DND-41 (cell line): Measurements from ENCODE around the gene CCDC40.

ENCODE experiments used
- ATAC-seq: fragments of 200-7000 bp; cut with Tn5 transposase; 3 replicates; pipeline ENCODE4 v1.9.1; 2021; ENCODE audit warnings: low read depth; ENCODE audit not compliant: insufficient read depth
- DNase-seq: peaks from one replicate; pipeline ENCODE4 v3.0.0-alpha.2; 2020
- H2AFZ ChIP-seq: 2 replicates; pipeline ENCODE4 v1.6.0; 2012; ENCODE audit warnings: low read depth, low read length
- H3K27ac ChIP-seq: 2 replicates; pipeline ENCODE4 v1.5.1; 2012; ENCODE audit warnings: low read length, inconsistent platforms
- H3K27me3 ChIP-seq: fragments of 200-600 bp; sonication (generic); 2 replicates; pipeline ENCODE4 v1.6.0; 2012; ENCODE audit warnings: low read length, mild to moderate bottlenecking, inconsistent platforms; ENCODE audit not compliant: insufficient read depth, poor library complexity
- H3K36me3 ChIP-seq: 2 replicates; pipeline ENCODE4 v1.5.1; 2012; ENCODE audit warnings: low read length, inconsistent platforms; ENCODE audit not compliant: insufficient read depth
- H3K4me1 ChIP-seq: 2 replicates; pipeline ENCODE4 v1.5.1; 2012; ENCODE audit warnings: mild to moderate bottlenecking, low read length; ENCODE audit not compliant: insufficient read depth
- H3K4me2 ChIP-seq: 2 replicates; pipeline ENCODE4 v1.6.0; 2012; ENCODE audit warnings: mild to moderate bottlenecking, moderate library complexity, low read length, inconsistent platforms; ENCODE audit not compliant: insufficient read depth
- H3K4me3 ChIP-seq, 2 experiments: fragments of 200-600 bp in 1 of 2; shearing (Covaris generic) in 1 of 2; 2 replicates each; pipeline ENCODE4 v1.5.1; 2012 to 2016; ENCODE audit warnings: inconsistent platforms in 2 of 2, low read length in 2 of 2, mild to moderate bottlenecking in 2 of 2, low read depth in 1 of 2, moderate library complexity in 1 of 2
- H3K79me2 ChIP-seq: 2 replicates; pipeline ENCODE4 v1.6.0; 2012; ENCODE audit warnings: low read length, inconsistent platforms; ENCODE audit not compliant: insufficient read depth
- H3K9ac ChIP-seq: 2 replicates; pipeline ENCODE4 v1.6.0; 2012; ENCODE audit warnings: low read depth, mild to moderate bottlenecking, inconsistent platforms, low read length, moderate library complexity
- H3K9me3 ChIP-seq: 2 replicates; pipeline ENCODE4 v1.5.1; 2012; ENCODE audit warnings: low read length, moderate library complexity, mild to moderate bottlenecking, inconsistent platforms; ENCODE audit not compliant: insufficient read depth, severe bottlenecking
- H4K20me1 ChIP-seq: 2 replicates; pipeline ENCODE4 v1.6.0; 2012; ENCODE audit warnings: low read length; ENCODE audit not compliant: insufficient read depth
- EZH2 ChIP-seq: IDR thresholded peaks from 3 replicates; pipeline ENCODE4 v1.6.1; 2012; ENCODE audit warnings: borderline replicate concordance, low read depth, mild to moderate bottlenecking, moderate library complexity, low read length, inconsistent platforms; ENCODE audit not compliant: severe bottlenecking
- TF ChIP-seq, protein P1 (sequence below): IDR thresholded peaks from 2 replicates; pipeline ENCODE4 v1.5.1; 2012; ENCODE audit warnings: borderline replicate concordance, low read length, moderate library complexity, mild to moderate bottlenecking; ENCODE audit not compliant: poor library complexity, severe bottlenecking; ENCODE audit errors: extremely low read depth

Gene CCDC40

DNA sequence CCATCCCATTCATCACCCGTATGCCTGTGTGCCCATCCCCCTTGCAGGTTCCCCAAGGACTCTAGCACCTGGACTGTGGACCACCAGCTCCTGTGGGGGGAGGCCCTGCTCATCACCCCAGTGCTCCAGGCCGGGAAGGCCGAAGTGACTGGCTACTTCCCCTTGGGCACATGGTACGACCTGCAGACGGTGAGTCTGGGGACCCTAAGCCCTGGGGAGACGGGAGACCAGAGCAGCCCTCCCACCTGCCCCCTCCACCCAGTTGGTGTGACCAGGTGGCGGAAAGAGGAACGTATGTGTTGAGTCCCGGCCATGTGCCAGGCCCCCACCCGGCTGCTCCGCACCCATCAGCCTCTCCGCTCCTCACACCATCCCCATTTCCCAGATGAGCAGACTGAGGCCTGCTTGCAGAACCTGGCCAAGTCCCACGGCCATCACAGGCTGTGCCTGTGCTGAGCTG is 80.5 kb downstream of the CCDC40 start:
- Histone ChIP-seq H3K27me3 (no peaks in the 10 kb centered on the region), H3K27ac (no peak overlapping the region), H4K20me1 (no peaks in the 10 kb centered on the region), H3K9ac (no peak overlapping the region), H3K9me3 (no peaks in the 10 kb centered on the region), H3K4me2 (no peak overlapping the region), H3K79me2 (no peaks in the 10 kb centered on the region), H3K36me3 (peaks cover 2% of the 10 kb centered on the region; the same call in 1 of the 2 replicates), H2AFZ (no peak overlapping the region), H3K4me3 (no peak overlapping the region), H3K4me1 (peaks cover 7% of the 10 kb centered on the region)
- ATAC-seq (no peak), DNase-seq (no peak)
- TF ChIP-seq, protein P1, sequence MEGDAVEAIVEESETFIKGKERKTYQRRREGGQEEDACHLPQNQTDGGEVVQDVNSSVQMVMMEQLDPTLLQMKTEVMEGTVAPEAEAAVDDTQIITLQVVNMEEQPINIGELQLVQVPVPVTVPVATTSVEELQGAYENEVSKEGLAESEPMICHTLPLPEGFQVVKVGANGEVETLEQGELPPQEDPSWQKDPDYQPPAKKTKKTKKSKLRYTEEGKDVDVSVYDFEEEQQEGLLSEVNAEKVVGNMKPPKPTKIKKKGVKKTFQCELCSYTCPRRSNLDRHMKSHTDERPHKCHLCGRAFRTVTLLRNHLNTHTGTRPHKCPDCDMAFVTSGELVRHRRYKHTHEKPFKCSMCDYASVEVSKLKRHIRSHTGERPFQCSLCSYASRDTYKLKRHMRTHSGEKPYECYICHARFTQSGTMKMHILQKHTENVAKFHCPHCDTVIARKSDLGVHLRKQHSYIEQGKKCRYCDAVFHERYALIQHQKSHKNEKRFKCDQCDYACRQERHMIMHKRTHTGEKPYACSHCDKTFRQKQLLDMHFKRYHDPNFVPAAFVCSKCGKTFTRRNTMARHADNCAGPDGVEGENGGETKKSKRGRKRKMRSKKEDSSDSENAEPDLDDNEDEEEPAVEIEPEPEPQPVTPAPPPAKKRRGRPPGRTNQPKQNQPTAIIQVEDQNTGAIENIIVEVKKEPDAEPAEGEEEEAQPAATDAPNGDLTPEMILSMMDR: no peak
- TF ChIP-seq EZH2: no peak

DNA sequence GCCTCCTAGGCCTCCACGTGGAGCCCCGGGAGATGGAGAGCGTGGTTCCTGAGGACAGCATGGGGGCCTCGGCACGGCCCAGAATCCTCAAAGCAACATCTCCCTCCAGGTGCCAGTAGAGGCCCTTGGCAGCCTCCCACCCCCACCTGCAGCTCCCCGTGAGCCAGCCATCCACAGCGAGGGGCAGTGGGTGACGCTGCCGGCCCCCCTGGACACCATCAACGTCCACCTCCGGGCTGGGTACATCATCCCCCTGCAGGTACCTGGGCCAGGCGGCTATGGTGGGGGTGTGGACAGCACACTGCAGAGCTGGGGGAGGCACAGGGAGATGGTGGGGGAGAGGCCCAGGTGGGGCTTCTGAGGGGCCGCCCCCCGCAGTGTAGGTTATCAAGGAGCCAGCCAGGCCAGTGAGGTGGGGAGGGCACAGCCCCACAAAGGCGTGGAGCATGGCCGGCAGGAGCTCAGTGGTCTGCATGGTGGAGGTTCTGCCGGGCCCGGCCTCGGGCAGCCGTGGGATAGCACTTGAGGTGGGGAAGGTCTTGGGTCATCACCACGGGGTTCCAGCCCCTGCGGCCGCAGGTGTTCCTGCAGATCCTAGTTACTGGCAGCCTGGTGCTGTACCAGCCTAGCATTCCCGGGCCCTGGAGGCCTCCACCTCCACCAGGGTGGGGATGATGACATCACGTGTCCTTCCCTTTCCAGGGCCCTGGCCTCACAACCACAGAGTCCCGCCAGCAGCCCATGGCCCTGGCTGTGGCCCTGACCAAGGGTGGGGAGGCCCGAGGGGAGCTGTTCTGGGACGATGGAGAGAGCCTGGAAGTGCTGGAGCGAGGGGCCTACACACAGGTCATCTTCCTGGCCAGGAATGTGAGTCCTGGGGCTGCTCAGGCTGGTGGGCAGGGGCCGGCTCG is 81.3 kb downstream of the CCDC40 start:
- TF ChIP-seq, protein P1: no peak
- no peak for TF ChIP-seq EZH2
- H3K9ac ChIP-seq: no peak overlapping the region
- ATAC-seq: no peak

DNA sequence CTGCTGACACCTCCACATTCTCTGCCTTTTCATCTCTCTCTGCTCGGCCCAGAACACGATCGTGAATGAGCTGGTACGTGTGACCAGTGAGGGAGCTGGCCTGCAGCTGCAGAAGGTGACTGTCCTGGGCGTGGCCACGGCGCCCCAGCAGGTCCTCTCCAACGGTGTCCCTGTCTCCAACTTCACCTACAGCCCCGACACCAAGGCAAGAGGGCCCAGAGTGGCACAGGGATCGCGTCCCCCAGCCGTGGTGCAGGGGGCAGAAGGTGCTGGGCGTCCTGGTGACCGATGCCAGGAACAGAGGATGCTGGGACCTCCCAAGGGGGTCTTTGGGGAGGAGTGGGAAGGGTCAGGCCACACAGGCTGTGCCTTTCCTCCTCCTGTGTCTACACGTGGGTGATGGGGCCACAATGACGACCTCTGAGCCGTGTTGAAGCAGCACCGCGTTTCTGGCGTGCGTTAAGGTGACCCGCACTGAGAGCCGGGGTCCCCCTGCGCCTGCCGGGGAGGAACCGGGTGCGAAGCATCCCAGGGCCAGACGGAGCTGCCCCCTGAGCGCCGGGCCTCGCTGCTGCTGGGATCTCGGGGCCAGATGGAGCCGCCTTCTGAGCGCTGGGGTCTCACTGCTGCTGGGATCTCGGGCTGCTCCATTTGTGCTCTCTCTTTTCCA is 82.3 kb downstream of the CCDC40 start:
- no peaks in the 10 kb centered on the region for H3K9me3 ChIP-seq
- H3K79me2 ChIP-seq: no peaks in the 10 kb centered on the region
- peaks cover 7% of the 10 kb centered on the region for H3K4me1 ChIP-seq
- no peak overlapping the region for H3K27ac ChIP-seq
- ATAC-seq (no peak), DNase-seq (no peak)
- H3K9ac ChIP-seq: no peak overlapping the region
- TF ChIP-seq EZH2: no peak
- TF ChIP-seq, protein P1: no peak
- no peak overlapping the region for H3K4me3 ChIP-seq
- H3K27me3 ChIP-seq: no peaks in the 10 kb centered on the region
- H4K20me1 ChIP-seq: no peaks in the 10 kb centered on the region
- no peak overlapping the region for H2AFZ ChIP-seq
- peaks cover 2% of the 10 kb centered on the region; the same call in 1 of the 2 replicates for H3K36me3 ChIP-seq
- no peak overlapping the region for H3K4me2 ChIP-seq

More for the DNA sequence above, 81.3 kb downstream of the CCDC40 start:
- H3K36me3 ChIP-seq: peaks cover 2% of the 10 kb centered on the region; the same call in 1 of the 2 replicates
- H3K27ac ChIP-seq: no peak overlapping the region
- no peak overlapping the region for H3K4me3 ChIP-seq
- H4K20me1 ChIP-seq: no peaks in the 10 kb centered on the region
- H3K4me1 ChIP-seq: peaks cover 7% of the 10 kb centered on the region
- no peak overlapping the region for H2AFZ ChIP-seq
- H3K4me2 ChIP-seq: no peak overlapping the region
- H3K27me3 ChIP-seq: no peaks in the 10 kb centered on the region
- no peak for DNase-seq
- H3K9me3 ChIP-seq: no peaks in the 10 kb centered on the region
- no peaks in the 10 kb centered on the region for H3K79me2 ChIP-seq
